GM12891 (cell line): ENCODE results near the gene DHX58.

Experiments used
- DNase-seq: peaks from one replicate; pipeline ENCODE4 v3.0.0; 2011; ENCODE audit warnings: low spot score; ENCODE audit not compliant: insufficient read length
- FAIRE-seq: peaks from 2 replicates; lab custom pipeline; 2011; peaks lifted over from hg19 to GRCh38; lab: Jason Lieb, UNC
- PAX5 ChIP-seq: IDR thresholded peaks from 2 replicates; pipeline ENCODE4 v1.6.1; 2011; ENCODE audit warnings: low read length, moderate library complexity, mild to moderate bottlenecking; ENCODE audit not compliant: insufficient read depth, severe bottlenecking
- POLR2A ChIP-seq: IDR thresholded peaks from 2 replicates; pipeline ENCODE4 v1.6.1; 2011; ENCODE audit warnings: low read depth, low read length, control low read depth
- POLR2AphosphoS5 ChIP-seq: IDR thresholded peaks from 2 replicates; pipeline ENCODE4 v1.6.1; 2011; ENCODE audit warnings: low read depth, low read length, control low read depth
- POU2F2 ChIP-seq: IDR thresholded peaks from 2 replicates; pipeline ENCODE4 v1.6.1; 2011; ENCODE audit warnings: low read depth, mild to moderate bottlenecking, control low read depth, low read length, moderate library complexity
- SPI1 ChIP-seq: IDR thresholded peaks from 2 replicates; pipeline ENCODE4 v1.6.1; 2011; ENCODE audit warnings: low read depth, low read length, control low read depth
- TAF1 ChIP-seq: IDR thresholded peaks from 2 replicates; pipeline ENCODE4 v1.6.1; 2011; ENCODE audit warnings: low read depth, low read length, control low read depth

DHX58 gene

GRCh38 chr17:42119301-42119700, 6.8 kb upstream of the DHX58 start:
- no peak for TF ChIP-seq POLR2AphosphoS5
- TF ChIP-seq PAX5: no peak
- no peak for TF ChIP-seq TAF1
- TF ChIP-seq POU2F2: no peak
- TF ChIP-seq SPI1: no peak
- TF ChIP-seq POLR2A: no peak
- no peak for FAIRE-seq

GRCh38 chr17:42118545-42118944, 6.0 kb upstream of the DHX58 start:
- TF ChIP-seq PAX5 (no peak), TAF1 (no peak), SPI1 (no peak), POU2F2 (no peak), POLR2AphosphoS5 (no peak), POLR2A (no peak)
- DNase-seq (no peak), FAIRE-seq (peak; percentile 81)

More at GRCh38 chr17:42119301-42119700, 6.8 kb upstream of the DHX58 start:
- DNase-seq: no peak

- no peak for FAIRE-seq
- DNase-seq: no peak
- no peak for TF ChIP-seq TAF1
- TF ChIP-seq POLR2AphosphoS5: no peak
- no peak for TF ChIP-seq POLR2A
- no peak for TF ChIP-seq POU2F2
- TF ChIP-seq SPI1: no peak
- no peak for TF ChIP-seq PAX5
Observed at GRCh38 chr17:42118126-42118510, 5.6 kb upstream of the DHX58 start.

GRCh38 chr17:42117397-42118125, 5.0 kb upstream of the DHX58 start:
- FAIRE-seq: peak; percentile 45
- no peak for DNase-seq
- TF ChIP-seq POU2F2 (no peak), POLR2AphosphoS5 (no peak)

GRCh38 chr17:42116705-42117396, 4.3 kb upstream of the DHX58 start:
- DNase-seq (no peak), FAIRE-seq (peak; percentile 96)
- no peak for TF ChIP-seq TAF1
- no peak for TF ChIP-seq POU2F2
- no peak for TF ChIP-seq POLR2A
- no peak for TF ChIP-seq SPI1
- no peak for TF ChIP-seq PAX5

- no peak for FAIRE-seq
- TF ChIP-seq PAX5 (no peak), POU2F2 (no peak), POLR2A (no peak), TAF1 (no peak), SPI1 (no peak), POLR2AphosphoS5 (no peak)
Observed at GRCh38 chr17:42114118-42114517, 1.6 kb upstream of the DHX58 start.

GRCh38 chr17:42113293-42114069, 967 bp upstream of the DHX58 start:
- FAIRE-seq (no peak), DNase-seq (no peak)
- no peak for TF ChIP-seq PAX5
- no peak for TF ChIP-seq POLR2AphosphoS5
- no peak for TF ChIP-seq POLR2A
- no peak for TF ChIP-seq POU2F2
- no peak for TF ChIP-seq SPI1
- TF ChIP-seq TAF1: no peak

More at GRCh38 chr17:42114118-42114517, 1.6 kb upstream of the DHX58 start:
- DNase-seq: no peak

- FAIRE-seq (no peak), DNase-seq (no peak)
- TF ChIP-seq POU2F2 (0 out of 2 replicates have a peak, but pooled peaks have one; percentile 7), TAF1 (no peak)
Observed at GRCh38 chr17:42111871-42112551, 503 bp downstream of the DHX58 start.

GRCh38 chr17:42111265-42111636, 1.3 kb downstream of the DHX58 start:
- FAIRE-seq (no peak), DNase-seq (no peak)
- TF ChIP-seq TAF1 (no peak), POLR2AphosphoS5 (no peak), PAX5 (no peak), SPI1 (no peak), POLR2A (no peak), POU2F2 (no peak)
